GM21723 (cell line): ENCODE measurements around the gene C1orf87.

ENCODE experiments used
- ATAC-seq: cut with Tn5 transposase; IDR thresholded peaks from one replicate; pipeline ENCODE4 v1.9.1; 2021; ENCODE audit warnings: mild to moderate bottlenecking, moderate library complexity; ENCODE audit not compliant: unreplicated experiment

The C1orf87 gene

GRCh38 chr1:60073605-60074278 is at the start of gene C1orf87:
TSS of gene C1orf87 (minus strand) at chr1:60073770. CDS start at chr1:60072643, 1,127 bp downstream.
- no peak for ATAC-seq

GRCh38 chr1:60118085-60118484 is 44.5 kb upstream of the C1orf87 start:
- ATAC-seq: no peak

- no peak for ATAC-seq
Measured at GRCh38 chr1:60114745-60115318, 41.3 kb upstream of the C1orf87 start.

- ATAC-seq: no peak
Measured at GRCh38 chr1:60113596-60113995, 40.0 kb upstream of the C1orf87 start.

- no peak for ATAC-seq
Measured at GRCh38 chr1:60113028-60113427, 39.5 kb upstream of the C1orf87 start.

- ATAC-seq: no peak
Measured at GRCh38 chr1:60111716-60112115, 38.1 kb upstream of the C1orf87 start.

GRCh38 chr1:60111118-60111517 is 37.5 kb upstream of the C1orf87 start:
- no peak for ATAC-seq

- no peak for ATAC-seq
Measured at GRCh38 chr1:60108196-60108595, 34.6 kb upstream of the C1orf87 start.

GRCh38 chr1:60103186-60103585 is 29.6 kb upstream of the C1orf87 start:
- no peak for ATAC-seq

GRCh38 chr1:60102267-60103061 is 28.9 kb upstream of the C1orf87 start:
- no peak for ATAC-seq

GRCh38 chr1:60101516-60101915 is 27.9 kb upstream of the C1orf87 start:
- no peak for ATAC-seq

- no peak for ATAC-seq
Measured at GRCh38 chr1:60091195-60091715, 17.7 kb upstream of the C1orf87 start.

- no peak for ATAC-seq
Measured at GRCh38 chr1:60090655-60091054, 17.1 kb upstream of the C1orf87 start.

- ATAC-seq: no peak
Measured at GRCh38 chr1:60088620-60089155, 15.1 kb upstream of the C1orf87 start.

GRCh38 chr1:60087681-60088080 is 14.1 kb upstream of the C1orf87 start:
- no peak for ATAC-seq

GRCh38 chr1:60078182-60078581 is 4.6 kb upstream of the C1orf87 start:
- ATAC-seq: no peak

GRCh38 chr1:60071296-60071695 is 2.3 kb downstream of the C1orf87 start:
- no peak for ATAC-seq

- ATAC-seq: no peak
Measured at GRCh38 chr1:60069691-60070090, 3.9 kb downstream of the C1orf87 start.

- ATAC-seq: no peak
Measured at GRCh38 chr1:60068393-60069045, 5.1 kb downstream of the C1orf87 start.

GRCh38 chr1:60066001-60066400 is 7.6 kb downstream of the C1orf87 start:
- ATAC-seq: no peak

- no peak for ATAC-seq
Measured at GRCh38 chr1:60065199-60065598, 8.4 kb downstream of the C1orf87 start.
